ENCODE data around the gene SLC7A14. TPM values are rescaled to one million over a fixed set of nuclear protein-coding genes. Genes with fewer than 3 reads are reported as not detected.
A peak's percentile ranks its signal among the peaks of the same experiment; 100 is the strongest.

Gene SLC7A14
- total and polyA plus RNA-seq, 8 donors, result 0.27 to 0.82 (median 0.44) TPM; not detected in 2

DNA sequence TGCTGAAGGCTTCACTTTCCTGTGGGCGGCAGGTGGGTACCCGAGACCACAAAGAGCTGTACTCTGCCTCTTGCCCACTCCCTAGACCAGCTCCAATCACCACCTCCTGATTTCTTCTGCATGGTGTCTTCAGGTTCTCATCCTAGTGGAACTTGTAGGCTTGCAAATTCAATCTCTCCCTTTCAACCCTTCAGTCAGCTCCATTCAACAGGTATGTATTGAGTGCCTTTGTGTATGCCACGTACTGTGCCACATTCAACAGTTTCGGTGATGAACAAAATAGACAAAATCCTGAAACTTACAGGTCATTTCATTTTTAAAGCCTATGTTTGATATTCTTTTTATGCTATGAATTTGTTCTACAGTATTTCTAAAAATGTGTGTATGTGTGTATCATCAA lies 172.6 kb downstream of the SLC7A14 start:
- Histone ChIP-seq H3K27me3 (peaks cover 0 to 15% of the 10 kb centered on the region in 2 donors), H3K4me3 (no peak overlapping the region), H3K27ac (no peak overlapping the region), H3K4me1 (peaks cover 0 to 2% of the 10 kb centered on the region in 2 donors), H3K36me3 (no peaks in the 10 kb centered on the region), H3K9me3 (no peaks in the 10 kb centered on the region)
- DNase-seq (no peak), ATAC-seq (no peak)
- TF ChIP-seq, protein P1, sequence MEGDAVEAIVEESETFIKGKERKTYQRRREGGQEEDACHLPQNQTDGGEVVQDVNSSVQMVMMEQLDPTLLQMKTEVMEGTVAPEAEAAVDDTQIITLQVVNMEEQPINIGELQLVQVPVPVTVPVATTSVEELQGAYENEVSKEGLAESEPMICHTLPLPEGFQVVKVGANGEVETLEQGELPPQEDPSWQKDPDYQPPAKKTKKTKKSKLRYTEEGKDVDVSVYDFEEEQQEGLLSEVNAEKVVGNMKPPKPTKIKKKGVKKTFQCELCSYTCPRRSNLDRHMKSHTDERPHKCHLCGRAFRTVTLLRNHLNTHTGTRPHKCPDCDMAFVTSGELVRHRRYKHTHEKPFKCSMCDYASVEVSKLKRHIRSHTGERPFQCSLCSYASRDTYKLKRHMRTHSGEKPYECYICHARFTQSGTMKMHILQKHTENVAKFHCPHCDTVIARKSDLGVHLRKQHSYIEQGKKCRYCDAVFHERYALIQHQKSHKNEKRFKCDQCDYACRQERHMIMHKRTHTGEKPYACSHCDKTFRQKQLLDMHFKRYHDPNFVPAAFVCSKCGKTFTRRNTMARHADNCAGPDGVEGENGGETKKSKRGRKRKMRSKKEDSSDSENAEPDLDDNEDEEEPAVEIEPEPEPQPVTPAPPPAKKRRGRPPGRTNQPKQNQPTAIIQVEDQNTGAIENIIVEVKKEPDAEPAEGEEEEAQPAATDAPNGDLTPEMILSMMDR (IDR thresholded peaks at IDR 0.05), result no peak
- intact Hi-C loops (cut with DNase I), result loop anchor here in 1 of 2 donors (5.0 kb wide), 1 partner anchor 101 kb away; no protein-coding TSS in a partner anchor

DNA sequence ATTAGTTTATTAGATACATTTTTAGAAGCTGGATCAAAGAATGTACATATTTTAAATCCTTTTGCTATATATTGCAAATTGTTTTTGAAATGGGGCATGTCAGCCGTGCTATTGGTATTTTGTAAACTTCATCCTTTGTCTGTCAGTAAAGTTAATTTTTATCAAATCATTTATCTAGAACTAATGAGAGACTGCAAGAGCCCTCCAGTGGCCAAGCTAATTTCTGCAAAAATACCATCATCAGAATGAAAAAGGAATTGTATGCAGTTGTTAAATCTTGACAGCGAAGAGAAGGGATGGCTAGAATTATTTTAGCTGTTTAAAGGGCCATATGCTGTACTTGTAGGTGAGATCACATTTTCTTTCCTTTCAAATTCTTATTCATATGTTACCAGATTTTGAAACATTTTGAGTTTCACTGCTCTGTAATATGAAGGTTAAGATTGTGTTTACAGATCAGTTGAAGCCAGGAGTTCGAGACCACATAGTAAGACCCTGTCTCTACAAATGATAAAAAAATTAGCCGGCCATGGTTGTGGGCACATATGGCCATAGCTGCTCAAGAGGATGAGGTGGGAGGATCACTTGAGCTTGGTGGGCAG lies 175.3 kb downstream of the SLC7A14 start:
- H3K4me1 ChIP-seq, result no peaks in the 10 kb centered on the region
- no peaks in the 10 kb centered on the region for H3K27me3 ChIP-seq
- no peak overlapping the region for H3K4me3 ChIP-seq
- intact Hi-C loops (cut with DNase I), result loop anchor here in 1 of 2 donors (5.0 kb wide), 1 partner anchor 98 kb away; no protein-coding TSS in a partner anchor
- H3K9me3 ChIP-seq, result no peaks in the 10 kb centered on the region
- ATAC-seq (peak; percentile 41), DNase-seq (peak in 1 of 4 donors; percentile 28)
- no peak overlapping the region for H3K27ac ChIP-seq
- TF ChIP-seq, protein P1 (IDR thresholded peaks at IDR 0.05), result peak; percentile 27 to 52
- no peaks in the 10 kb centered on the region for H3K36me3 ChIP-seq

Small RNA genes within 50 kb of the gene (microRNA-seq; reads per million reads assigned to microRNA genes)
- 0 reads per million in 2 donors for gene MIR6828

Other genes starting within 250 kb of the SLC7A14 start
- 100 to 1,000 TPM in 1 of 2 donors, 10 to 100 TPM in 1; 96.2 to 109 TPM for gene SKIL, start 228.4 kb downstream of the SLC7A14 start, total RNA-seq
- gene SKIL, start 228.4 kb downstream of the SLC7A14 start, polyA plus RNA-seq (ENCODE audit: insufficient read length in 6 of 6), result 10 to 100 TPM; 49.7 to 63.8 (median 56.5) TPM
- gene CLDN11, start 167.2 kb downstream of the SLC7A14 start, total RNA-seq, result 10 to 100 TPM in 1 of 2 donors, 1 to 10 TPM in 1; 9.9 to 12.4 TPM
- gene CLDN11, start 167.2 kb downstream of the SLC7A14 start, polyA plus RNA-seq (ENCODE audit: insufficient read length in 6 of 6), result 10 to 100 TPM in 1 of 6 donors, 1 to 10 TPM in 5; 5.6 to 10.5 (median 8.4) TPM

Measured in left lung (tissue), 10 donors.